Suprapubic skin (tissue), 4 donors: ENCODE data around the gene WNT16.

ENCODE experiments used
- EP300 ChIP-seq: sonication (generic); formaldehyde crosslinking; IDR thresholded peaks from one replicate; pipeline ENCODE4 v1.6.1; 2017; ENCODE audit warnings: antibody characterized with exemption
- POLR2A ChIP-seq, 2 donors: fragments of 450-650 bp; IDR thresholded peaks; one replicate each; pipeline ENCODE4 v1.6.1; 2017; ENCODE audit warnings: antibody characterized with exemption in 2 of 2, mild to moderate bottlenecking in 2 of 2, moderate library complexity in 2 of 2
- POLR2AphosphoS5 ChIP-seq, 3 donors: sonication (generic); formaldehyde crosslinking; IDR thresholded peaks; one replicate each; pipeline ENCODE4 v1.6.1; 2017; ENCODE audit warnings: antibody characterized with exemption in 3 of 3
- TF ChIP-seq, protein P1 (sequence below), 2 donors: fragments of 200-600 bp in 1 of 2; fragments of 450-650 bp in 1 of 2; sonication (generic) in 1 of 2; IDR thresholded peaks; one replicate each; pipeline ENCODE4 v1.5.1; 2016 to 2019; ENCODE audit warnings: antibody characterized with exemption in 2 of 2, mild to moderate bottlenecking in 1 of 2, moderate library complexity in 1 of 2

- no peak for TF ChIP-seq POLR2A (IDR thresholded peaks at IDR 0.05)
- TF ChIP-seq, protein P1, sequence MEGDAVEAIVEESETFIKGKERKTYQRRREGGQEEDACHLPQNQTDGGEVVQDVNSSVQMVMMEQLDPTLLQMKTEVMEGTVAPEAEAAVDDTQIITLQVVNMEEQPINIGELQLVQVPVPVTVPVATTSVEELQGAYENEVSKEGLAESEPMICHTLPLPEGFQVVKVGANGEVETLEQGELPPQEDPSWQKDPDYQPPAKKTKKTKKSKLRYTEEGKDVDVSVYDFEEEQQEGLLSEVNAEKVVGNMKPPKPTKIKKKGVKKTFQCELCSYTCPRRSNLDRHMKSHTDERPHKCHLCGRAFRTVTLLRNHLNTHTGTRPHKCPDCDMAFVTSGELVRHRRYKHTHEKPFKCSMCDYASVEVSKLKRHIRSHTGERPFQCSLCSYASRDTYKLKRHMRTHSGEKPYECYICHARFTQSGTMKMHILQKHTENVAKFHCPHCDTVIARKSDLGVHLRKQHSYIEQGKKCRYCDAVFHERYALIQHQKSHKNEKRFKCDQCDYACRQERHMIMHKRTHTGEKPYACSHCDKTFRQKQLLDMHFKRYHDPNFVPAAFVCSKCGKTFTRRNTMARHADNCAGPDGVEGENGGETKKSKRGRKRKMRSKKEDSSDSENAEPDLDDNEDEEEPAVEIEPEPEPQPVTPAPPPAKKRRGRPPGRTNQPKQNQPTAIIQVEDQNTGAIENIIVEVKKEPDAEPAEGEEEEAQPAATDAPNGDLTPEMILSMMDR (IDR thresholded peaks at IDR 0.05) = no peak
- TF ChIP-seq POLR2AphosphoS5 (IDR thresholded peaks at IDR 0.05) = no peak
- no peak for TF ChIP-seq EP300
These were observed 46.7 kb upstream of the WNT16 start for GRCh38 chr7:121282129-121282528.
